ENCODE data around the gene HSBP1L1.

The HSBP1L1 gene

GRCh38 chr18:79944126-79944731, 20.2 kb upstream of the HSBP1L1 start:
- in situ Hi-C loops (cut with MboI; ENCODE audit: low sequenced_read_pairs), result no loop called here

- in situ Hi-C loops (cut with MboI; ENCODE audit: low sequenced_read_pairs), result no loop called here
Measured at GRCh38 chr18:79944746-79945117, 19.7 kb upstream of the HSBP1L1 start.

- in situ Hi-C loops (cut with MboI; ENCODE audit: low sequenced_read_pairs), result no loop called here
Measured at GRCh38 chr18:79945118-79946042, 19.1 kb upstream of the HSBP1L1 start.

GRCh38 chr18:79947054-79947755, 17.2 kb upstream of the HSBP1L1 start:
- in situ Hi-C loops (cut with MboI; ENCODE audit: low sequenced_read_pairs), result no loop called here

GRCh38 chr18:79947881-79948610, 16.4 kb upstream of the HSBP1L1 start:
- in situ Hi-C loops (cut with MboI; ENCODE audit: low sequenced_read_pairs), result no loop called here

- in situ Hi-C loops (cut with MboI; ENCODE audit: low sequenced_read_pairs), result no loop called here
Measured at GRCh38 chr18:79948719-79949411, 15.6 kb upstream of the HSBP1L1 start.

- in situ Hi-C loops (cut with MboI; ENCODE audit: low sequenced_read_pairs), result no loop called here
Measured at GRCh38 chr18:79949697-79950487, 14.6 kb upstream of the HSBP1L1 start.

- in situ Hi-C loops (cut with MboI; ENCODE audit: low sequenced_read_pairs), result no loop called here
Measured at GRCh38 chr18:79950515-79951341, 13.7 kb upstream of the HSBP1L1 start.

GRCh38 chr18:79951545-79952455, 12.6 kb upstream of the HSBP1L1 start, which contains the start of gene SLC66A2:
SLC66A2 (minus strand) TSS chr18:79951653; CDS start chr18:79950926, 727 bp downstream.
- in situ Hi-C loops (cut with MboI; ENCODE audit: low sequenced_read_pairs), result no loop called here

- in situ Hi-C loops (cut with MboI; ENCODE audit: low sequenced_read_pairs), result no loop called here
Measured at GRCh38 chr18:79952456-79952995, 11.9 kb upstream of the HSBP1L1 start.

- in situ Hi-C loops (cut with MboI; ENCODE audit: low sequenced_read_pairs), result no loop called here
Measured at GRCh38 chr18:79952996-79953559, 11.4 kb upstream of the HSBP1L1 start.

GRCh38 chr18:79953971-79954651, 10.3 kb upstream of the HSBP1L1 start:
- in situ Hi-C loops (cut with MboI; ENCODE audit: low sequenced_read_pairs), result no loop called here

GRCh38 chr18:79954791-79955190, 9.7 kb upstream of the HSBP1L1 start:
- in situ Hi-C loops (cut with MboI; ENCODE audit: low sequenced_read_pairs), result no loop called here

GRCh38 chr18:79955302-79956075, 9.0 kb upstream of the HSBP1L1 start:
- in situ Hi-C loops (cut with MboI; ENCODE audit: low sequenced_read_pairs), result no loop called here

- in situ Hi-C loops (cut with MboI; ENCODE audit: low sequenced_read_pairs), result no loop called here
Measured at GRCh38 chr18:79956276-79956675, 8.2 kb upstream of the HSBP1L1 start.

GRCh38 chr18:79958981-79959380, 5.5 kb upstream of the HSBP1L1 start:
- in situ Hi-C loops (cut with MboI; ENCODE audit: low sequenced_read_pairs), result no loop called here
